ENCODE results near the gene TEAD4.

Gene TEAD4

GRCh38 chr12:3085341-3086139, 126.3 kb downstream of the TEAD4 start:
- DNase-seq, result no peak

GRCh38 chr12:3086211-3086610, 127.0 kb downstream of the TEAD4 start:
- DNase-seq, result no peak

- DNase-seq, result no peak
Observed at GRCh38 chr12:3086729-3087323, 127.6 kb downstream of the TEAD4 start.

GRCh38 chr12:3087758-3088650, 128.8 kb downstream of the TEAD4 start:
- DNase-seq, result no peak

GRCh38 chr12:3089588-3089987, 130.4 kb downstream of the TEAD4 start:
- no peak for DNase-seq

Measured in DMS53 (cell line).